Measurements from ENCODE around the gene TAOK2. TPM values are rescaled to one million over a fixed set of nuclear protein-coding genes. Genes with fewer than 3 reads are reported as not detected.
"Not testable (repeated sequence)": the region's sequence is repeated elsewhere in the genome, so short reads cannot be mapped to it uniquely, and the experiment has no call there.

Gene TAOK2
- total RNA-seq, 1 experiment from 2014 or later = 76.2 TPM

- CTCF ChIA-PET = interaction anchor here (0.6 to 1.6 kb wide), 4 partner anchors 8 to 139 kb away, joined by 3 to 9 read pairs (median 3); a partner anchor contains a TSS
Observed at GRCh38 chr16:30040221-30040620, 66.6 kb downstream of the TAOK2 start.

GRCh38 chr16:30040690-30041089, 67.0 kb downstream of the TAOK2 start:
- not testable (repeated sequence) for H3K27ac Mint-ChIP-seq (ENCODE audit: unreplicated experiment); H3K4me3 Mint-ChIP-seq (ENCODE audit: low read depth, unreplicated experiment); H3K9me3 Mint-ChIP-seq (ENCODE audit: low read depth, unreplicated experiment); BruUV-seq (replicated peaks); H3K4me1 Mint-ChIP-seq (ENCODE audit: low read depth, unreplicated experiment); DNase-seq; H3K36me3 Mint-ChIP-seq (ENCODE audit: insufficient read depth, unreplicated experiment)
- CTCF ChIA-PET = interaction anchor here (0.5 to 1.6 kb wide), 4 partner anchors 9 to 140 kb away, joined by 3 to 9 read pairs (median 5); no protein-coding TSS in a partner anchor
- intact Hi-C loops (cut with micrococcal nuclease; ENCODE audit: unreplicated experiment) = loop anchor here (5.0 kb wide), 1 partner anchor 587 kb away; no protein-coding TSS in a partner anchor
- H3K27me3 Mint-ChIP-seq (ENCODE audit: unreplicated experiment) = peaks cover 25% of the 10 kb centered on the region

More at GRCh38 chr16:30040221-30040620, 66.6 kb downstream of the TAOK2 start:
- H3K9me3 Mint-ChIP-seq (ENCODE audit: low read depth, unreplicated experiment) = no peaks in the 10 kb centered on the region
- BruUV-seq (replicated peaks) = no TSS peak
- H3K27ac Mint-ChIP-seq (ENCODE audit: unreplicated experiment) = no peak overlapping the region
- H3K4me1 Mint-ChIP-seq (ENCODE audit: low read depth, unreplicated experiment) = peaks cover 3% of the 10 kb centered on the region
- H3K4me3 Mint-ChIP-seq (ENCODE audit: low read depth, unreplicated experiment) = no peak overlapping the region
- no peak for DNase-seq
- intact Hi-C loops (cut with micrococcal nuclease; ENCODE audit: unreplicated experiment) = loop anchor here (5.0 kb wide), 1 partner anchor 587 kb away; no protein-coding TSS in a partner anchor
- H3K36me3 Mint-ChIP-seq (ENCODE audit: insufficient read depth, unreplicated experiment) = no peaks in the 10 kb centered on the region
- peaks cover 30% of the 10 kb centered on the region for H3K27me3 Mint-ChIP-seq (ENCODE audit: unreplicated experiment)
- TF ChIP-seq CTCF (IDR thresholded peaks at IDR 0.05; ENCODE audit: unreplicated experiment) = no peak

GRCh38 chr16:30041841-30042240, 68.2 kb downstream of the TAOK2 start:
- Mint-ChIP-seq H3K4me3 (ENCODE audit: low read depth, unreplicated experiment) (no peak overlapping the region), H3K9me3 (ENCODE audit: low read depth, unreplicated experiment) (no peaks in the 10 kb centered on the region), H3K36me3 (ENCODE audit: insufficient read depth, unreplicated experiment) (no peaks in the 10 kb centered on the region), H3K27ac (ENCODE audit: unreplicated experiment) (no peak overlapping the region), H3K4me1 (ENCODE audit: low read depth, unreplicated experiment) (peaks cover 17% of the 10 kb centered on the region), H3K27me3 (ENCODE audit: unreplicated experiment) (peaks cover 13% of the 10 kb centered on the region)
- no TSS peak for BruUV-seq (replicated peaks)
- peak; percentile 44 for DNase-seq
- CTCF ChIA-PET = interaction anchor here (0.9 to 1.6 kb wide), 2 partner anchors 10 kb away, joined by 3 to 9 read pairs; no protein-coding TSS in a partner anchor
- peak; percentile 60 for TF ChIP-seq CTCF (IDR thresholded peaks at IDR 0.05; ENCODE audit: unreplicated experiment)
- intact Hi-C loops (cut with micrococcal nuclease; ENCODE audit: unreplicated experiment) = loop anchor here (5.0 kb wide), 1 partner anchor 585 kb away; no protein-coding TSS in a partner anchor

Other genes starting within 250 kb of the TAOK2 start
- not detected in 2 replicates for gene C16orf54, start 227.9 kb upstream of the TAOK2 start, total RNA-seq (2022)
- not detected in 2 replicates for gene ZG16, start 195.6 kb upstream of the TAOK2 start, total RNA-seq (2022)
- gene KIF22, start 183.1 kb upstream of the TAOK2 start, total RNA-seq (2022) = 130 and 134 TPM in 2 replicates
- 230 and 257 TPM in 2 replicates for gene MAZ, start 167.3 kb upstream of the TAOK2 start, total RNA-seq (2022)
- 0.78 and 1.8 TPM in 2 replicates for gene PRRT2, start 161.7 kb upstream of the TAOK2 start, total RNA-seq (2022)
- gene PAGR1, start 157.7 kb upstream of the TAOK2 start, total RNA-seq (2022) = 30.4 and 32.0 TPM in 2 replicates
- 164 and 215 TPM in 2 replicates for gene MVP, start 153.4 kb upstream of the TAOK2 start, total RNA-seq (2022)
- gene CDIPT, start 110.6 kb upstream of the TAOK2 start, total RNA-seq (2022) = 62.7 and 64.1 TPM in 2 replicates
- gene SEZ6L2, start 74.3 kb upstream of the TAOK2 start, total RNA-seq (2022) = 68.9 and 92.1 TPM in 2 replicates
- 54.1 and 64.1 TPM in 2 replicates for gene ASPHD1, start 73.4 kb upstream of the TAOK2 start, total RNA-seq (2022)
- 52.8 and 55.8 TPM in 2 replicates for gene KCTD13, start 47.6 kb upstream of the TAOK2 start, total RNA-seq (2022)
- 91.1 and 92.1 TPM in 2 replicates for gene TMEM219, start 11.8 kb upstream of the TAOK2 start, total RNA-seq (2022)
- 26.3 and 28.5 TPM in 2 replicates for gene HIRIP3, start 21.7 kb downstream of the TAOK2 start, total RNA-seq (2022)
- gene INO80E, start 22.4 kb downstream of the TAOK2 start, total RNA-seq (2022) = 107 TPM in 2 replicates
- 18.0 and 19.9 TPM in 2 replicates for gene DOC2A, start 37.2 kb downstream of the TAOK2 start, total RNA-seq (2022)
- not detected in 2 replicates for gene C16orf92, start 49.3 kb downstream of the TAOK2 start, total RNA-seq (2022)
- 0.90 and 1.5 TPM in 2 replicates for gene TLCD3B, start 57.4 kb downstream of the TAOK2 start, total RNA-seq (2022)
- gene ALDOA, start 91.9 kb downstream of the TAOK2 start, total RNA-seq (2022) = 1,549 and 1,562 TPM in 2 replicates
- 184 and 187 TPM in 2 replicates for gene PPP4C, start 102.1 kb downstream of the TAOK2 start, total RNA-seq (2022)
- gene TBX6, start 118.1 kb downstream of the TAOK2 start, total RNA-seq (2022) = 3.6 and 4.7 TPM in 2 replicates
- 21.1 and 28.0 TPM in 2 replicates for gene YPEL3, start 122.3 kb downstream of the TAOK2 start, total RNA-seq (2022)
- 7.8 and 9.4 TPM in 2 replicates for gene GDPD3, start 139.7 kb downstream of the TAOK2 start, total RNA-seq (2022)
- gene MAPK3, start 149.4 kb downstream of the TAOK2 start, total RNA-seq (2022) = 69.9 and 82.1 TPM in 2 replicates
- gene CORO1A, start 209.7 kb downstream of the TAOK2 start, total RNA-seq (2022) = 11.1 and 12.9 TPM in 2 replicates
- 166 and 171 TPM in 2 replicates for gene BOLA2B, start 219.8 kb downstream of the TAOK2 start, total RNA-seq (2022)
- gene SLX1A, start 220.0 kb downstream of the TAOK2 start, total RNA-seq (2022) = 45.0 and 71.1 TPM in 2 replicates
- 39.5 and 46.4 TPM in 2 replicates for gene SULT1A3, start 225.4 kb downstream of the TAOK2 start, total RNA-seq (2022)